H1 (cell line): ENCODE data around the gene POLDIP2.

Experiments used
- KDM1A ChIP-seq: fragments of 200-600, 300-600 bp; sonication (generic); IDR thresholded peaks from 2 replicates; pipeline ENCODE4 v1.7.1; 2016; ENCODE audit warnings: mild to moderate bottlenecking, low read length, borderline replicate concordance
- RXRA ChIP-seq: IDR thresholded peaks from 2 replicates; pipeline ENCODE4 v1.6.1; 2011; ENCODE audit warnings: low read depth, mild to moderate bottlenecking, low read length, moderate library complexity; ENCODE audit not compliant: insufficient read depth
- TF ChIP-seq, protein P1 (sequence below), 3 experiments: IDR thresholded peaks; 1 replicate in 2 of 3; 2 replicates in 1 of 3; pipeline versions ENCODE4 v1.5.1 to v1.6.1; 2011; ENCODE audit warnings: low read length in 3 of 3, mild to moderate bottlenecking in 3 of 3, inconsistent platforms in 2 of 3, low read depth in 1 of 3, moderate library complexity in 1 of 3; ENCODE audit not compliant: insufficient read depth in 1 of 3; ENCODE audit errors: control extremely low read depth in 1 of 3

DNA sequence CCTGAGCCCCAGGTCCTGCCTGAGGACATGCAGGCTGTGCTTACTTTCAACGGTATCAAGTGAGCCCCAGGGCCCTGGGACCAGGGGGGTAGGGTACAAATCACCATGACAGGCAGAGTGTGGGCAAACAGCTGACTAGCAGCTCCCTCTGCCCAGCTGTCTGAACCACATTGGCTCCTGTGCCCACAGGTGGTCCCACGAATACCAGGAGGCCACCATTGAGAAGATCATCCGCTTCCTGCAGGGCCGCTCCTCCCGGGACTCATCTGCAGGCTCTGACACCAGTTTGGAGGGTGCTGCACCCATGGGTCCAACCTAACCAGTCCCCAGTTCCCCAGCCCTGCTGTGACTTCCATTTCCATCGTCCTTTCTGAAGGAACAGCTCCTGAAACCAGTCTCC is 38.6 kb upstream of the POLDIP2 start:
- no peak for TF ChIP-seq KDM1A
- TF ChIP-seq, protein P1, sequence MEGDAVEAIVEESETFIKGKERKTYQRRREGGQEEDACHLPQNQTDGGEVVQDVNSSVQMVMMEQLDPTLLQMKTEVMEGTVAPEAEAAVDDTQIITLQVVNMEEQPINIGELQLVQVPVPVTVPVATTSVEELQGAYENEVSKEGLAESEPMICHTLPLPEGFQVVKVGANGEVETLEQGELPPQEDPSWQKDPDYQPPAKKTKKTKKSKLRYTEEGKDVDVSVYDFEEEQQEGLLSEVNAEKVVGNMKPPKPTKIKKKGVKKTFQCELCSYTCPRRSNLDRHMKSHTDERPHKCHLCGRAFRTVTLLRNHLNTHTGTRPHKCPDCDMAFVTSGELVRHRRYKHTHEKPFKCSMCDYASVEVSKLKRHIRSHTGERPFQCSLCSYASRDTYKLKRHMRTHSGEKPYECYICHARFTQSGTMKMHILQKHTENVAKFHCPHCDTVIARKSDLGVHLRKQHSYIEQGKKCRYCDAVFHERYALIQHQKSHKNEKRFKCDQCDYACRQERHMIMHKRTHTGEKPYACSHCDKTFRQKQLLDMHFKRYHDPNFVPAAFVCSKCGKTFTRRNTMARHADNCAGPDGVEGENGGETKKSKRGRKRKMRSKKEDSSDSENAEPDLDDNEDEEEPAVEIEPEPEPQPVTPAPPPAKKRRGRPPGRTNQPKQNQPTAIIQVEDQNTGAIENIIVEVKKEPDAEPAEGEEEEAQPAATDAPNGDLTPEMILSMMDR (IDR thresholded peaks at IDR 0.05; ENCODE audit: control extremely low read depth in 1 of 3, insufficient read depth in 1 of 3, low read depth in 1 of 3, low read length in 3 of 3) = no peak
- TF ChIP-seq RXRA = no peak
